ENCODE measurements around the gene FXR1. TPM values are rescaled to one million over a fixed set of nuclear protein-coding genes. Genes with fewer than 3 reads are reported as not detected.
"Not testable (repeated sequence)": the region's sequence is repeated elsewhere in the genome, so short reads cannot be mapped to it uniquely, and the experiment has no call there.

FXR1 gene
- total RNA-seq: 100 to 1,000 TPM; 146 to 188 TPM
- polyA plus RNA-seq (ENCODE audit: insufficient read length in 2 of 2): 100 to 1,000 TPM; 136 to 137 TPM
- long read RNA-seq, donor 1, full-length matches to known transcripts: 7 of 174 reads
- long read RNA-seq, donor 1, partial matches to known transcripts: 35 of 174 reads
- long read RNA-seq, donor 1, other reads (novel, unspliced or antisense): 132 of 174 reads
- long read RNA-seq, donor 2, full-length matches to known transcripts: 5 of 5 reads
- long read RNA-seq, donor 2, partial matches to known transcripts: 0 of 5 reads
- long read RNA-seq, donor 2, other reads (novel, unspliced or antisense): 0 of 5 reads
- long read RNA-seq, donor 3, full-length matches to known transcripts: 8 of 8 reads
- long read RNA-seq, donor 3, partial matches to known transcripts: 0 of 8 reads
- long read RNA-seq, donor 3, other reads (novel, unspliced or antisense): 0 of 8 reads
- long read RNA-seq, donor 4, full-length matches to known transcripts: 19 of 461 reads
- long read RNA-seq, donor 4, partial matches to known transcripts: 191 of 461 reads
- long read RNA-seq, donor 4, other reads (novel, unspliced or antisense): 251 of 461 reads

DNA sequence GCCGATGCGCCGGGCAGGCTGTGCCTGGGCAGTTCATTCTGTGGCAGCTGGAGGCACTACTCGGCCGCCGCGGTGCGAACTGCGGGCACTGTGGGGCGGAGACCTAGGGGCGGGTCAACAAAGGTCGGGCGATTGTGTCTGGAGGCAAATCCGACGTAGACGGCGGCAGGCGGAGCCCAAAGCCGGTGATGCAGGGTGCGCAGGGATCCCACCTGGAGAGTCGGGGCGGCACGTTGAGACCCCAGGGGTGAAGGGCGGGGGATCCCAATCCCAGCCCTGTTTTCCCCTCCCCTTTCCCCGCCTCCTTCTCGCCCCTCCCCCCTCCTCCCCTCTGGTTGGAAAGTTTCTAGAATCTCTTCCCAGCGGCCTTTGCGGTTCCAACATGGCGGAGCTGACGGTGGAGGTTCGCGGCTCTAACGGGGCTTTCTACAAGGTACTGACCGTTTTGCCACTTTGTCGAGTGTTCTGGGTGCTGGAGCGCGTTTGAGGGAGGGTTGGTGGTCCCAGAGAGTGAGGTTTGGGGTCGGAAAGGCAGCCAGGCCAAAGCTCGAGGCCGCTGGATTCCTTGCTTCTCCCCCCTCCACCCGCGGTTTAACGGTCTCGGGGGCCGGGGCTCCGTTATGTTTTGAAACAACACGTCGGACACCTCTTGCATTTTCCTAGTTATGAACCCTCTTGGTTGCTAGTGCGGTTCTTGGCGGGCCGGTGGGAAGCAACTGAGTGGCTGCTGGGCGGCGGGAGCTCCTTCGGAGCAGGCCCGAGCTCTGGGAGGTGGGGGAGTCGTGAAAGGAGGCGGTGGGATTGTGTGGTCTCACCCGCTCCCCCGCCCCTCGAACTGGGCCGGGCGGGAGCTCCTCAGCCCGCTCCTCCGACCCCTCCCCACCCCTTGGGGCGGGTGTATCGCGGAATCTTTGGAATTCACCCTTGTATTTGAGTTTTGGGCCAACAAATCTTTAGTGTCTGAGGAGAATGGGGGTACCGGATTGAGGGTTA is at the start of gene FXR1:
Gene FXR1, plus strand, starts transcription at position 367 of the 993 bp plus-strand sequence. Its CDS starts 16 bp downstream, at position 383.
- H3K4me3 ChIP-seq (ENCODE audit: low read depth, low read length): peak within 1 kb of the TSS; percentile 98
- peaks cover 8% of the 10 kb centered on the region for H3K36me3 ChIP-seq (ENCODE audit: control insufficient read depth, insufficient read depth, low read length)
- peak; percentile 82 to 97 (median 90) for DNase-seq (ENCODE audit: low read depth in 4 of 6, low spot score in 6 of 6)
- H3K27me3 ChIP-seq (ENCODE audit: control insufficient read depth, insufficient read depth, low read length): no peaks in the 10 kb centered on the region
- H3K4me1 ChIP-seq (ENCODE audit: control insufficient read depth, insufficient read depth, low read length): peaks cover 3% of the 10 kb centered on the region
- H3K27ac ChIP-seq (ENCODE audit: low read depth, low read length): peak within 1 kb of the TSS; percentile 98
- WGBS (ENCODE audit: insufficient coverage): 0% methylated on average over 52 of the region's 68 CpGs
- no peaks in the 10 kb centered on the region for H3K9me3 ChIP-seq (ENCODE audit: control insufficient read depth, insufficient read depth, low read length)

DNA sequence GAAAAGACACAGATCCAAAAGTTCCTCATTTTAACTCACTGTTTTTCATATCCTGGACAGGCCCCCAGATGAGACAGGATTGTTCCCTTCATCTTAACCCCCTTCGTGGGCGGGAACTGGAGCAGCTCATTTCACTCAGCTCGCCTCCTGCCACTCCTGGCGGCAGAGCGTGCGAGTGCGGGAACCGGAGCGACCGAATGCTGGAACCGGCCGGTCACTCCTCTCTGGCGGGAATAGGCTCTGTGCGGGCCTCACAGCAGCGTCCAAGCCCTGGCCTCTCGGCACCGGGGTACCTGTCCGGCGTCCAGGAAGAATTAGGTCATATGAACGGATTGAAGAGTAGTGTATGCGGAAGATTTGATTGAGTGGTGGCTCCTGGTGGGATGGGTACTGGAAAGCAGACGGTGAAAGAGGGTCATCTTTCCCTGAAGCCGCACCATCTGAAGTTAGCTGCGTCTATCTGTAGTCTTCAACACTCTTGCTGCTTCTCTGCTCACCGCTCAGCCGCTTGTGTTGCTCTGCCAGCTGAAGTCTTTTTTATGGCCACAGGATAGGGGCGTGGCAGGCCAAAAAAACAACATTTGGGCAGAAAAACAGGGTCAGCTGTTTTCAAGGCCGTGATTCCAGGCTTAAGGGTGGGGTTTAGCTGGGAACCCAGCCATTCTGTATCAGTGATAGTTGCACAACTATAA is 42.3 kb upstream of the FXR1 start:
- Histone ChIP-seq H3K4me1 (ENCODE audit: control insufficient read depth, insufficient read depth, low read length) (peaks cover 3% of the 10 kb centered on the region), H3K9me3 (ENCODE audit: control insufficient read depth, insufficient read depth, low read length) (no peaks in the 10 kb centered on the region), H3K27me3 (ENCODE audit: control insufficient read depth, insufficient read depth, low read length) (peaks cover 10% of the 10 kb centered on the region), H3K36me3 (ENCODE audit: control insufficient read depth, insufficient read depth, low read length) (no peaks in the 10 kb centered on the region), H3K4me3 (ENCODE audit: low read depth, low read length) (peak overlapping the region; percentile 28), H3K27ac (ENCODE audit: low read depth, low read length) (peak overlapping the region; percentile 10)
- peak in 2 of 6 donors; percentile 23 to 32 for DNase-seq (ENCODE audit: low read depth in 4 of 6, low spot score in 6 of 6)
- 17% methylated on average over 27 of the region's 28 CpGs for WGBS (ENCODE audit: insufficient coverage)

DNA sequence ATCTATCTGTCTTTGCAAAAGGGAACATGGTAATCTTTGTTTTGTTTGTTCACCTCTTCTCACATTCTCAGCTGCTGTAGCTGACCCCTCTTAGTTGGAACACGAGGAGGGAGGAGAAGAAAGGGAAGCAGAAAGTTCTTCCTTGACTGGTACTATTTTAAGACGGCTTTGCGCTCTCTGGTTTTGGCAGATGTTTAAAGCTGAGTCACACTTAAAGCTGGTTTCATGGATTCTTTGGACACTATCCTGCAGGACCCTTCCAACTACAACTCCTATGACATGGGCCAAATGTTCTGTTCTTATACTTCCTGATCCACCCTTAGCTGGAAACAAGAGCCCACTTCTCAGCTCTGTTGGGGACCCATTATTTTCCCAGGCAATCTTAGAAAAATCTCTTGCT is 40.6 kb upstream of the FXR1 start:
- Histone ChIP-seq H3K4me1 (ENCODE audit: control insufficient read depth, insufficient read depth, low read length) (peaks cover 3% of the 10 kb centered on the region), H3K27ac (ENCODE audit: low read depth, low read length) (no peak overlapping the region), H3K36me3 (ENCODE audit: control insufficient read depth, insufficient read depth, low read length) (no peaks in the 10 kb centered on the region), H3K4me3 (ENCODE audit: low read depth, low read length) (no peak overlapping the region), H3K9me3 (ENCODE audit: control insufficient read depth, insufficient read depth, low read length) (no peaks in the 10 kb centered on the region), H3K27me3 (ENCODE audit: control insufficient read depth, insufficient read depth, low read length) (peaks cover 10% of the 10 kb centered on the region)
- peak in 1 of 6 donors; percentile 15 for DNase-seq (ENCODE audit: low read depth in 4 of 6, low spot score in 6 of 6)
- 73% methylated on average over 2 of the region's 3 CpGs for WGBS (ENCODE audit: insufficient coverage)

DNA sequence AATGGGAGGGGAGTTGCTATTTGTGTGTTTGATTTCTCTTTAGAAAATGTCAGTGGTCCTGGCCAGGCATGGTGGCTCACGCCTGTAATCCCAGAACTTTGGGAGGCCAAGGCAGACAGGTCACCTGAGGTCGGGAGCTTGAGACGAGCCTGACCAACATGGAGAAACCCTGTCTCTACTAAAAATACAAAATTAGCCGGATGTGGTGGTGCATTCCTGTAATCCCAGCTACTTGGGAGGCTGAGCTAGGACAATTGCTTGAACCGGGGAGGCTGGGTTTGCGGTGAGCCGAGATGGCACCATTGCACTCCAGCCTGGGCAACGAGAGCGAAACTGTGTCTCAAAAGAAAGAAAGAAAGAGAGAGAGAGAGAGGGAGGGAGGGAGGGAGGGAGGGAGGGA is 40.0 kb upstream of the FXR1 start:
- H3K36me3 ChIP-seq (ENCODE audit: control insufficient read depth, insufficient read depth, low read length); H3K4me1 ChIP-seq (ENCODE audit: control insufficient read depth, insufficient read depth, low read length); H3K4me3 ChIP-seq (ENCODE audit: low read depth, low read length); H3K9me3 ChIP-seq (ENCODE audit: control insufficient read depth, insufficient read depth, low read length); DNase-seq (ENCODE audit: low read depth in 4 of 6, low spot score in 6 of 6); H3K27me3 ChIP-seq (ENCODE audit: control insufficient read depth, insufficient read depth, low read length); H3K27ac ChIP-seq (ENCODE audit: low read depth, low read length): not testable (repeated sequence)
- 94% methylated on average over 7 of the region's 9 CpGs for WGBS (ENCODE audit: insufficient coverage)

GRCh38 chr3:180875124-180875698 is 37.3 kb upstream of the FXR1 start:
- Histone ChIP-seq H3K4me3 (ENCODE audit: low read depth, low read length) (no peak overlapping the region), H3K4me1 (ENCODE audit: control insufficient read depth, insufficient read depth, low read length) (no peaks in the 10 kb centered on the region), H3K27me3 (ENCODE audit: control insufficient read depth, insufficient read depth, low read length) (peaks cover 3% of the 10 kb centered on the region), H3K9me3 (ENCODE audit: control insufficient read depth, insufficient read depth, low read length) (no peaks in the 10 kb centered on the region), H3K27ac (ENCODE audit: low read depth, low read length) (no peak overlapping the region), H3K36me3 (ENCODE audit: control insufficient read depth, insufficient read depth, low read length) (no peaks in the 10 kb centered on the region)
- no CpG with 5 or more reads among the region's 2 CpGs for WGBS (ENCODE audit: insufficient coverage)
- DNase-seq (ENCODE audit: low read depth in 4 of 6, low spot score in 6 of 6): no peak

DNA sequence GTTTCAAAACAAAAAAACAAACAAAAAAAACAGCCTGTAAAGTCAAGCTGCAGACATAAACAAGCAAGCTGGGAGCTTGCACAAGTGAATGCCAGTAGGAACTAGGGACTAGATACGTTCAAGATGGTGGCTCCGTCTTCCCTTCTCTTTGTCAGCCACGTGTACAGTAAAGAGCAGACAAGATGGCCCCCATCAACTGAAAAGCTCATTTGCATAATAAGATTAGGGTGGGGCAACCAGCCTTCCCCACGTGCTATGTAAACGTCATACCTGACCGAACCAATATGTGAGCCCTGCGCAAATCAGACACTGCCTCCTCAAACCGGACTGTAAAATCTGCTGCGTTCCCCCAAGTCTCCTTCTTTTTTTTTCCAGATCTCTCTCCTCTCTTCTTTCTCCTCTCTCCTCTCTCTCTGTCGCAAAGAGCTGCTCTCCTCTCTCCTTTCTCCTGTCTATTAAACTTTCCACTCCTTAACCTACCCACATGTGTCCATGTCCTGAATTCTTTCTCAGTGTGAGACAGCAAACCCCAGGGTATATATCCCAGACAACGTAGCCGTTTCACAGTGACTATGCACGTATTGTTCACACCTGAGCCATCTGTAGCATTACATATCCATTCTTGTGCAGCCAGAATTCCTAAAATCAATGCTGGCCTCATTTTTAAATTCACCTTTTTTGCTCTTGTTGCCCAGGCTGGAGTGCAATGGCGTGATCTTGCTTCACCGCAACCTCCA is 31.2 kb upstream of the FXR1 start:
- H3K4me1 ChIP-seq (ENCODE audit: control insufficient read depth, insufficient read depth, low read length): no peaks in the 10 kb centered on the region
- DNase-seq (ENCODE audit: low read depth in 4 of 6, low spot score in 6 of 6): no peak
- no peak overlapping the region for H3K27ac ChIP-seq (ENCODE audit: low read depth, low read length)
- no peaks in the 10 kb centered on the region for H3K27me3 ChIP-seq (ENCODE audit: control insufficient read depth, insufficient read depth, low read length)
- no peak overlapping the region for H3K4me3 ChIP-seq (ENCODE audit: low read depth, low read length)
- H3K9me3 ChIP-seq (ENCODE audit: control insufficient read depth, insufficient read depth, low read length): no peaks in the 10 kb centered on the region
- WGBS (ENCODE audit: insufficient coverage): 94% methylated on average over 14 of the region's 15 CpGs
- H3K36me3 ChIP-seq (ENCODE audit: control insufficient read depth, insufficient read depth, low read length): no peaks in the 10 kb centered on the region

- Histone ChIP-seq H3K4me3 (ENCODE audit: low read depth, low read length) (no peak overlapping the region), H3K27me3 (ENCODE audit: control insufficient read depth, insufficient read depth, low read length) (no peaks in the 10 kb centered on the region), H3K9me3 (ENCODE audit: control insufficient read depth, insufficient read depth, low read length) (no peaks in the 10 kb centered on the region), H3K36me3 (ENCODE audit: control insufficient read depth, insufficient read depth, low read length) (no peaks in the 10 kb centered on the region), H3K4me1 (ENCODE audit: control insufficient read depth, insufficient read depth, low read length) (no peaks in the 10 kb centered on the region), H3K27ac (ENCODE audit: low read depth, low read length) (no peak overlapping the region)
- WGBS (ENCODE audit: insufficient coverage): 94% methylated on average over 4 of the region's 4 CpGs
- DNase-seq (ENCODE audit: low read depth in 4 of 6, low spot score in 6 of 6): no peak
Observed at GRCh38 chr3:180882115-180882514, 30.4 kb upstream of the FXR1 start.

GRCh38 chr3:180888992-180889560 is 23.4 kb upstream of the FXR1 start:
- H3K9me3 ChIP-seq (ENCODE audit: control insufficient read depth, insufficient read depth, low read length): peaks cover 4% of the 10 kb centered on the region
- no peak overlapping the region for H3K27ac ChIP-seq (ENCODE audit: low read depth, low read length)
- H3K27me3 ChIP-seq (ENCODE audit: control insufficient read depth, insufficient read depth, low read length): no peaks in the 10 kb centered on the region
- no peak for DNase-seq (ENCODE audit: low read depth in 4 of 6, low spot score in 6 of 6)
- 68% methylated on average over 3 of the region's 6 CpGs for whole genome bisulfite sequencing (ENCODE audit: insufficient coverage)
- no peaks in the 10 kb centered on the region for H3K4me1 ChIP-seq (ENCODE audit: control insufficient read depth, insufficient read depth, low read length)
- H3K36me3 ChIP-seq (ENCODE audit: control insufficient read depth, insufficient read depth, low read length): no peaks in the 10 kb centered on the region
- no peak overlapping the region for H3K4me3 ChIP-seq (ENCODE audit: low read depth, low read length)
